Astrocyte (in vitro differentiated cells and primary cell): ENCODE data around the gene TENM4. TPM values are rescaled to one million over a fixed set of nuclear protein-coding genes. Genes with fewer than 3 reads are reported as not detected.

Source experiments
- DNase-seq: peaks from one replicate; pipeline ENCODE4 v3.0.0-alpha.2; 2010; ENCODE audit warnings: low read depth
- FAIRE-seq: peaks from 2 replicates; lab custom pipeline; 2011; peaks lifted over from hg19 to GRCh38; lab: Jason Lieb, UNC
- H2AFZ ChIP-seq: 2 replicates; pipeline ENCODE4 v1.6.0; 2012; ENCODE audit warnings: low read depth, low read length, inconsistent platforms
- H3K27ac ChIP-seq: 2 replicates; pipeline ENCODE4 v1.5.1; 2011; ENCODE audit warnings: low read depth, low read length, inconsistent platforms
- H3K27me3 ChIP-seq: 2 replicates; pipeline ENCODE4 v1.6.0; 2011; ENCODE audit warnings: low read length, inconsistent platforms; ENCODE audit not compliant: insufficient read depth
- H3K36me3 ChIP-seq: 2 replicates; pipeline ENCODE4 v1.5.1; 2011; ENCODE audit warnings: low read length, inconsistent platforms; ENCODE audit not compliant: insufficient read depth
- H3K4me1 ChIP-seq: 2 replicates; pipeline ENCODE4 v1.5.1; 2011; ENCODE audit warnings: low read length, inconsistent platforms; ENCODE audit not compliant: insufficient read depth
- H3K4me2 ChIP-seq: 2 replicates; pipeline ENCODE4 v1.6.0; 2012; ENCODE audit warnings: low read length, inconsistent platforms
- H3K4me3 ChIP-seq: 2 replicates; pipeline ENCODE4 v1.5.1; 2011; ENCODE audit warnings: low read depth, mild to moderate bottlenecking, low read length, inconsistent platforms; ENCODE audit not compliant: insufficient read depth
- H3K79me2 ChIP-seq: 2 replicates; pipeline ENCODE4 v1.6.0; 2012; ENCODE audit warnings: mild to moderate bottlenecking, low read length, inconsistent platforms; ENCODE audit not compliant: insufficient read depth
- H3K9ac ChIP-seq: 2 replicates; pipeline ENCODE4 v1.6.0; 2012; ENCODE audit warnings: mild to moderate bottlenecking, low read length, inconsistent platforms
- H3K9me3 ChIP-seq: 2 replicates; pipeline ENCODE4 v1.5.1; 2012; ENCODE audit warnings: low read depth, mild to moderate bottlenecking, low read length, inconsistent platforms; ENCODE audit not compliant: insufficient read depth
- H4K20me1 ChIP-seq: 2 replicates; pipeline ENCODE4 v1.6.0; 2012; ENCODE audit warnings: low read length, inconsistent platforms; ENCODE audit not compliant: insufficient read depth
- H3K27ac Mint-ChIP-seq: one replicate; pipeline ENCODE4 v1.8.0; 2021; ENCODE audit warnings: mild to moderate bottlenecking, mixed read lengths; ENCODE audit not compliant: unreplicated experiment
- H3K27me3 Mint-ChIP-seq: one replicate; pipeline ENCODE4 v1.8.0; 2021; ENCODE audit warnings: low read depth, mixed read lengths; ENCODE audit not compliant: unreplicated experiment
- H3K36me3 Mint-ChIP-seq: one replicate; pipeline ENCODE4 v1.8.0; 2021; ENCODE audit warnings: low read depth, mixed read lengths; ENCODE audit not compliant: unreplicated experiment
- H3K4me1 Mint-ChIP-seq: one replicate; pipeline ENCODE4 v1.8.0; 2021; ENCODE audit warnings: low read depth, mixed read lengths; ENCODE audit not compliant: unreplicated experiment
- H3K4me3 Mint-ChIP-seq: one replicate; pipeline ENCODE4 v1.8.0; 2021; ENCODE audit warnings: mild to moderate bottlenecking, moderate library complexity, mixed read lengths; ENCODE audit not compliant: unreplicated experiment
- H3K9me3 Mint-ChIP-seq: one replicate; pipeline ENCODE4 v1.8.0; 2021; ENCODE audit warnings: mild to moderate bottlenecking, mixed read lengths; ENCODE audit not compliant: unreplicated experiment
- CTCF ChIP-seq: IDR thresholded peaks from 2 replicates; pipeline ENCODE4 v1.5.1; 2011; ENCODE audit warnings: low read depth, mild to moderate bottlenecking, inconsistent platforms, low read length, moderate library complexity; ENCODE audit not compliant: insufficient read depth
- EZH2 ChIP-seq: IDR thresholded peaks from 2 replicates; pipeline ENCODE4 v1.6.1; 2012; ENCODE audit warnings: mild to moderate bottlenecking, low read length, inconsistent platforms; ENCODE audit not compliant: insufficient read depth
- total RNA-seq: library from RNA; stranded (reverse); gene quantifications from 2 replicates; pipeline ENCODE4 v1.2.1, GENCODE V29; 2021

Gene TENM4
- total RNA-seq, 1 donor from 2014 or later = 7.5 TPM

GRCh38 chr11:79447038-79447786, 6.4 kb upstream of the TENM4 start:
- Histone ChIP-seq H4K20me1 (no peaks in the 10 kb centered on the region), H3K4me3 (no peak overlapping the region), H3K9ac (no peak overlapping the region), H3K9me3 (no peaks in the 10 kb centered on the region), H3K36me3 (no peaks in the 10 kb centered on the region), H3K79me2 (no peaks in the 10 kb centered on the region), H3K4me2 (no peak overlapping the region), H3K4me1 (no peaks in the 10 kb centered on the region), H2AFZ (no peak overlapping the region), H3K27me3 (peaks cover 3% of the 10 kb centered on the region), H3K27ac (no peak overlapping the region)
- TF ChIP-seq EZH2 (no peak), CTCF (no peak)
- DNase-seq (no peak), FAIRE-seq (no peak)
- Mint-ChIP-seq H3K4me3 (no peak overlapping the region), H3K4me1 (no peaks in the 10 kb centered on the region), H3K36me3 (no peaks in the 10 kb centered on the region), H3K27ac (no peak overlapping the region), H3K27me3 (peaks cover 20% of the 10 kb centered on the region), H3K9me3 (peaks cover 1% of the 10 kb centered on the region)

GRCh38 chr11:79444923-79445322, 4.1 kb upstream of the TENM4 start:
- H3K4me2 ChIP-seq = no peak overlapping the region
- DNase-seq (no peak), FAIRE-seq (no peak)
- Mint-ChIP-seq H3K9me3 (peaks cover 1% of the 10 kb centered on the region), H3K27me3 (peaks cover 29% of the 10 kb centered on the region), H3K27ac (no peak overlapping the region), H3K4me3 (no peak overlapping the region), H3K4me1 (peaks cover 1% of the 10 kb centered on the region), H3K36me3 (no peaks in the 10 kb centered on the region)
- no peak overlapping the region for H2AFZ ChIP-seq
- H3K27me3 ChIP-seq = peaks cover 3% of the 10 kb centered on the region
- H3K9me3 ChIP-seq = no peaks in the 10 kb centered on the region
- H3K36me3 ChIP-seq = no peaks in the 10 kb centered on the region
- TF ChIP-seq CTCF = no peak
- TF ChIP-seq EZH2 = no peak
- no peaks in the 10 kb centered on the region for H4K20me1 ChIP-seq
- no peak overlapping the region for H3K9ac ChIP-seq
- peaks cover under 1% of the 10 kb centered on the region for H3K79me2 ChIP-seq
- H3K4me3 ChIP-seq = no peak overlapping the region
- H3K27ac ChIP-seq = no peak overlapping the region
- H3K4me1 ChIP-seq = peaks cover 9% of the 10 kb centered on the region

- Histone ChIP-seq H3K4me3 (peak overlapping the region; percentile 76), H3K27me3 (peaks cover 3% of the 10 kb centered on the region), H3K4me1 (peaks cover 27% of the 10 kb centered on the region), H4K20me1 (peaks cover 7% of the 10 kb centered on the region), H3K36me3 (no peaks in the 10 kb centered on the region), H3K9me3 (no peaks in the 10 kb centered on the region), H3K9ac (peak overlapping the region; percentile 86), H3K27ac (peak overlapping the region; percentile 87), H3K79me2 (peaks cover 28% of the 10 kb centered on the region), H2AFZ (peak overlapping the region; percentile 90), H3K4me2 (peak overlapping the region; percentile 99)
- DNase-seq (peak; percentile 75), FAIRE-seq (no peak)
- Mint-ChIP-seq H3K27me3 (peaks cover 38% of the 10 kb centered on the region), H3K4me3 (peak overlapping the region; percentile 85), H3K4me1 (peaks cover 8% of the 10 kb centered on the region), H3K9me3 (peaks cover 1% of the 10 kb centered on the region), H3K27ac (peak overlapping the region; percentile 92), H3K36me3 (no peaks in the 10 kb centered on the region)
- TF ChIP-seq CTCF (no peak), EZH2 (no peak)
These were observed 638 bp upstream of the TENM4 start for GRCh38 chr11:79441461-79441875.
